Middle frontal gyrus (tissue), 1 donor: Measurements from ENCODE around the gene TCF7L1.
"Not testable (repeated sequence)": the region's sequence is repeated elsewhere in the genome, so short reads cannot be mapped to it uniquely, and the experiment has no call there.

ENCODE experiments used
- DNase-seq: peaks from one replicate; pipeline ENCODE4 v3.0.0-alpha.2; 2015; ENCODE audit warnings: low spot score; ENCODE audit errors: extremely low spot score

TCF7L1 gene, protein sequence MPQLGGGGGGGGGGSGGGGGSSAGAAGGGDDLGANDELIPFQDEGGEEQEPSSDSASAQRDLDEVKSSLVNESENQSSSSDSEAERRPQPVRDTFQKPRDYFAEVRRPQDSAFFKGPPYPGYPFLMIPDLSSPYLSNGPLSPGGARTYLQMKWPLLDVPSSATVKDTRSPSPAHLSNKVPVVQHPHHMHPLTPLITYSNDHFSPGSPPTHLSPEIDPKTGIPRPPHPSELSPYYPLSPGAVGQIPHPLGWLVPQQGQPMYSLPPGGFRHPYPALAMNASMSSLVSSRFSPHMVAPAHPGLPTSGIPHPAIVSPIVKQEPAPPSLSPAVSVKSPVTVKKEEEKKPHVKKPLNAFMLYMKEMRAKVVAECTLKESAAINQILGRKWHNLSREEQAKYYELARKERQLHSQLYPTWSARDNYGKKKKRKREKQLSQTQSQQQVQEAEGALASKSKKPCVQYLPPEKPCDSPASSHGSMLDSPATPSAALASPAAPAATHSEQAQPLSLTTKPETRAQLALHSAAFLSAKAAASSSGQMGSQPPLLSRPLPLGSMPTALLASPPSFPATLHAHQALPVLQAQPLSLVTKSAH

DNA sequence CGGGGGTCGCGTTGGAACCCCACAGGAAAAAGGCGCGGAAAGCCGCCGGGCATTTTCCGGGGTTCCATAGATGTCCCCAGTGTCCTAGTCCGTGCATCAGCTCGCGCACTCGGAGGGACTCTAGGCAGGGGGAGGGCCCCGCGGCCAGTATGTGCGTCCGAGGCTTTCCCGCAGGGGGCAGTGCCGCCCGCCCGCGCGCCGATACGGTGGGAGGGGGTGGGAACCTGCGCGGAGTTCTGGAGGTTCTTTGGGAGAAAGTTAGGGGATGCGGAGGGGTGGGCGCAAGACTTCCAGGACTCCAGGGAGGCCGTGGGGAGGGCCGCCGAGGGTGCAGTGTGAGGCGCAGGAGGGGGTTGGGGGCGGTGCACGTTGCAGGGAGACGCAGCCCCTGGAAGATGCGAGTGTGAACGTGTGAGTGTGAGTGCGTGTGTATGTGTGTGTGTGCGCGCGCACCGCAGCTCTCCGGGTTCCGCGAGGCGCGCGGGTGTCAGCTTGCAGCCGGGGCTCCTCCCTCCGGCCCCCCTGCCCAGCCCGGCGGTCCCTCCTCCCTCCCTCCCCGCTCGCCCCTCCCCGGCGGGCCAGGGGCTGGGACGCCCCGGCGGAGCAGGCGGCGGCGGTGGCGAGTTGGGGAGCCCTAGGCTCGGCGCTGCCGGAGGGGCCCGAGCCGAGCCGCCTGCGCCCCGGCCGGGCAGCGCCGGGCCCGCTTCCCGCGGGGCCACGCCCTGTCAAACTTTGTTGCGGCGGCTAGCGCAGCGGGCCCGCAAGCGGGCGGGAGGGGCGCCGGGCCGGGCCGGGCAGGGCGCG is at the start of gene TCF7L1:
Gene TCF7L1, plus strand, starts transcription at position 559 of the 804 bp plus-strand sequence. CDS start 293 bp downstream, outside the sequence.
- no peak for DNase-seq

DNA sequence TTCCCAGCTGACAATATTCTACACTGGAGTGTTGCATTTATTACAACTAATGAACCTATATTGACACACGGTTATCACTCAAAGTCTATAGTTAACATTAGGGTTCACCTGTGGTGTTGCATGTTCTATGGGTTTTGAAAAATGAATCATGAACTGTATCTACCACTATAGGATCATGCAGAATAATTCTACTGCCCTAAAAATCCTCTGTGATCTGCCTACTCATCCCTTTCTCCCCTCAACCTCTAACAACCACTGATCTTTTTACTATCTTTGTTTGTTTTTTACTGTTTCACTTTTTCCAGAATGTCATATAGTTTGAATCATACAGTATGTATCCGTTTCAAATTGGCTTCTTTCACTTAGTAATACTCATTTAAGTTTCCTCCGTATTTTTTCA is 47.6 kb upstream of the TCF7L1 start:
- no peak for DNase-seq

DNA sequence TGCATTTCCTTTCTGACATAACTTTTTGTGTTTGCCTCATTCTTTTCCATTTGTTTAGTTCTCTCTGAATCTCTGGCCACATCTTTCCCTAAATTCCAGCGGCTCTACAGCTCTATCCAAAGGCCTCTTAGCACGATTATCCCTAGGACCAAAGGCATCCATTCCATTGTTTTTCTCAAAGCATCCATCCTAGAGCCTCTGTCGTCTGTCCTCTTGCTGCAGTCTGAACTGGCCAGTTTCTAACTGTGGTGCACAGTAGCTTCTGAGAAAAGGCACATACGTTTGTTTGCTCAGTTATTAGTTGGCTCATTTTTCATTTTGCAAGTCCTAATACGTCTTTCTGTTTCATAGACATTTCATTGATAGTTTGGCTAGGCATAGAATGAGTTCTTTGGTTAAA is 45.7 kb upstream of the TCF7L1 start:
- no peak for DNase-seq

DNA sequence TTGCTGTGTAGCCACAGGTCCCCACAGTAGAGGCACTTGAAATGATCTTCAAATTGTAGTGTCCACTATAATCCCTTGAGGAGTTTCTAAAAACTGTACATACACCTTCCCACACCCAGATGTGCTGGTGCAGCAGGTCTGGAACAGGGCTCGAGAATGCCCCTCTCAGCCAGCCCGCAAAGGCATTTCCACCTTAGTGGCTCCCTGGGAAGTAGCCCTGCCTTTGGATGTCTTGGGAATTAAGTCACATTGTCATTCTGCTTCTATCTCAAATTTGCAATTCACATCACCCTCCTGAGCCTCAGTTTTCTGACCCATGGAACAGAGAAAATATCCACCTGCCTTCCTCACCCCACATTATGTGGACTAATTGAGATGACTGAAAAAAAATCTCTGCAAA is 44.3 kb upstream of the TCF7L1 start:
- DNase-seq, result no peak

DNA sequence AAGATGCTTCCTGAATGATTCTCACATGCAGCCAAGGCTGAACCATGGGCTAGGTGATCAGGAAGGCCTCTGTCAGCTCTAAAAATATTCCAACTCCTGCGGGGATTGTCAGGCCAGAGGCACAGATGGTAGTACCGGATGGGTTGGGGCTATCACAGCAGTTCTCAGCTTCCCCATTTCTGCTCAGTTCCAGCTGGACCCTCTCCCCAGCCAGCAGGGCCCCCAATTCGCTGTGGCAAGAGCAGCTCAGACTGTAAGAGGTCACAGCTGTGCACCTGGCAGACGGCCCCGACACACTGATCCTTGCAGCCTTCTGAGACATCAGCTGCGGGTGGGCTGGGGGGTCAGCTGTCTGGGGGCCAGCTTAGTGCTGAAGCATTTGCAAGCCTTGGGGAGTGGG is 43.6 kb upstream of the TCF7L1 start:
- no peak for DNase-seq

DNA sequence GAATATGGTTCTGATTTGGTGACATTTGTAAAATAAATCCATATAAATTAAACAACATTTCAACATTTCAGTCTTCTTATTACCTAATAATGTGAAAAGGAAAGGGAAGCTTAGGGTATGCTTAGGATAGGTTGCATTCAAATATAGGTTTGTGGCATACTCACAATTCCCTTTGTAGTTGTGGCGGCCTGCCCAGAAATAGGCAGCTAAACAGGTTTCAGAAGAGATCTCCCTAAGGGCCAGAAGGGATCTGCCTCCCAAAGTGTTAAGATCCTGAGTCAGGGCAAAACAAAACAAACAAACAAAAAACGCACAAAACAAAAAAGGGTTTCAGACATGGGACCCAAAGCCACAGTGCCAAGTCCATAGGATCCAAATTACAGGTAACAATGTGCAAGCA is 41.4 kb upstream of the TCF7L1 start:
- no peak for DNase-seq

DNA sequence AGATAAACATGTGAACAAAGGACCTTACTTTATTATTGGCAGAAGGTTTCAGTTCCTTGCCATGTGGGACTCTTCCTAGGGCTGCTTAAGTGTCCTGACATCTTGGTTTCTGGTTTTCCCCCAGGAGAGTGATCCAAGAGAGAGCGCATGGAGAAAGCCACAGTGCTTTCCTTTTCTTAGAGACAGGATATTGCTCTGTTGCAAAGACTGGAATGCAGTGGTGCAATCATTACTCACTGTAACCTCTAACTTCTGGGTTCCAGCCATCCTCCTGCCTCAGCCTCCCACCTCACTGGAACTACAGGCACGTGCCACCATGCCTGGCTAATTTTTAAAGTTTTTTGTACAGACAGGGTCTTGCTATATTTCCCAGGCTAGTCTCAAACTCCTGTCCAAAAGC is 38.1 kb upstream of the TCF7L1 start:
- DNase-seq, result no peak

DNA sequence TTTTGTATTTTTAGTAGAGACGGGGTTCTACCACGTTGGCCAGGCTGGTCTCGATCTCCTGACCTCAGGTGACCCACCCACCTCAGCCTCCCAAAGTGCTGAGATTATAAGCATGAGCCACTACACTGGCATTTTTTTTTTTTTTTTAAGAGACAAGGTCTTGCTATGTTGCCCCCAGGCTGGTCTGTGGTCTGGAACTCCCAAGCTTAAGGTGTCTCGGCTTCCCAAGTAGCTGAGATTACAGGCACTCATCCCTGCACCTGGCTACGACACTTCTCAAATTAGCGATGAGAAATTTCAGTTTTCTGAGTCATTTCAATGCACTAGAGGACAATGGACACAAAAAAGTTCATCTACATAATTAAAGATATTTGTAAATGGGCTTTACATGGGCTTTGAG is 36.6 kb upstream of the TCF7L1 start:
- DNase-seq, result no peak

DNA sequence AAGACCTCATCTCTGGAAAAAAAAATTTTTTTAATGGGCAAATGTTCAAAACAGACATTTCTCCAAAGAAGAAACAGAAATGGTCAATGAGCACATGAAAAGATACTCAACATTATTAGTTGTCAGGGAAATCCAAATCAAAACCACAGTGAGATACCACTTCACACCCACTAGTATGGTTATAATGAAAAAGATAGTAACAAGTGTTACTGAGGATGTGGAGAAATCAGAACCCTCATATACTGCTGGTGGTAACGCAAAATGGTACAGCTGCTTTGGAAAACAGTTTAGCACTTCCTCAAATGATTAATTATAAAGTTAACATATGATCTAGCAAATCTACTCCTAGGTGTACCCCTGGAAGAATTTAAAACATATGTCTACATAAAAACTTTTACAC is 29.0 kb upstream of the TCF7L1 start:
- DNase-seq, result no peak

DNA sequence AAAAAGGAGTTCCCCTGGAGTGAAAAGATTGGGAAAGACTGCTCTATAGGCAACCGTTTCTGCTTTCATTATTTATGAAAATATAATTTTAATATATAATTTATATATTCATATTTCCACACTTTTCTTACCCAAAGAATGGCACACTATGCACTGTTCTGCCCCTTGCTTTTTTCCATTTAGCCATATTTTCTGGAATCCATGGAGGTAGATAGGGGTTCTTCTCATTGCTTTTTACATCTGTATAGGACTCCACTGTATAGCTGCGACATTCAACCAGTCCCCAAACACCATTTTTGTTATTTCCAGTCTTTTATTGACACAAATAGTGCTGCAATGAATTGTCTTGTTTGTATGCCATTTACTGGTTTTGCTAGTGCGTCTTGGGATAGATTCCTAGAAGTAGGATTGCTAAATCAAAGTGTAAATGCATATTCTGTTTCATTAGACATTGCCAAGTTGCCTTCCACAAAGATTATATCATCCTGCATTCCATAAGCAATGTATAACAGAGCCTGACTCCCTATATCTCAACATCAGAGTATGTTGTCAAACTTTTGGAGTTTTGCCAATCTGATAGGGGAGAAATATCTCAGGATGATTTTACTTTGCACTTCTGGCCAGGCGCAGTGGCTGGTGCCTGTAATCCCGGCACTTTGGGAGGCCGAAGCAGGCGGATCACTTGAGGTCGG is 26.6 kb upstream of the TCF7L1 start:
- no peak for DNase-seq

DNA sequence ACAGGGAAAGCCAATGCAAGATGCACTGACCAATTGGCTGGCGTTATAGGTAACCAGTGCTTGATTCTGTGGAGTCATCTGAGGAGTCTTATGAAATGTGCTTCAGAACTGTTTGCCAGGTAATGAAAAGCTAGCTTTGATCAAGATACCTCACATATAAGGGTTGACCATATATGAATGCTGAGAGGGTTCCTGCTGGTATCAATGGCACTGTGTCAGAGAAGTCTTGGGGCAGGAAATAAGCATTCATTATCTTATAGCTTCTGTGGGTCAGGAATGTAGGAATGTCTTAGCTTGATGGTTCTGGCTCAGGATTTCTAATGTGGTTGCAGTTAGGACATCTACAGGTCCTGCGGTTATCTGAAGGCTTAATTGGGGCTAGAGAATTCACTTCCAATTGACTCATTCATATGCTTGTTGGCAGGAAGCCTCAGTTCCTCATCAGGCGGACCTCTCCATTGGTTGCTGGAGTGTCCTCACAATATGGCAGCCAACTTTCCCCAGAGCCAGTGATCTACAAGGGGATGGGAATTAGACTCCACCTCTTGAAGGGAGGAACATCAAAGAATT is 22.1 kb upstream of the TCF7L1 start:
- DNase-seq, result no peak

DNA sequence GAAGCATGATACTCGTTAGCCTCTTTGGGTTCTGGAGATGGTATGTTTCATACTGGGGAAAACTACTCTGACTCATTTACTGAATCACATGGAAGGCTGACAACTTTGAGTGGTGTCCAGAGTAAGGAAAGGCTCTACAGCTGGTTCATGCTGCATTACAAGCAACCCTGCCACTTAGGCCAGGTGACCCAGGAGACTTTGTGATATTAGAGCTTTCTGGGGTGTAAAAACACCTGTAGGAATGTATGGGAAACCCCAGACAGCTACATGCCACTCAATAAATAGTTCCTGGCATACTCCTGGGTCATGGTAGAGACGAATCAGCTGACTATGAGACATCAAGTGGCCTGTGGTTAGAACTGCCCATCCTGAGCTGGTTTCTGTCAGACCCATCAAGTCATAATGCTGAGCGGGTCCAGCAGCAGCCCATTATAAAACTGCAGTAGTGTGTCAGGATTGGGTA is 21.3 kb upstream of the TCF7L1 start:
- DNase-seq, result no peak

DNA sequence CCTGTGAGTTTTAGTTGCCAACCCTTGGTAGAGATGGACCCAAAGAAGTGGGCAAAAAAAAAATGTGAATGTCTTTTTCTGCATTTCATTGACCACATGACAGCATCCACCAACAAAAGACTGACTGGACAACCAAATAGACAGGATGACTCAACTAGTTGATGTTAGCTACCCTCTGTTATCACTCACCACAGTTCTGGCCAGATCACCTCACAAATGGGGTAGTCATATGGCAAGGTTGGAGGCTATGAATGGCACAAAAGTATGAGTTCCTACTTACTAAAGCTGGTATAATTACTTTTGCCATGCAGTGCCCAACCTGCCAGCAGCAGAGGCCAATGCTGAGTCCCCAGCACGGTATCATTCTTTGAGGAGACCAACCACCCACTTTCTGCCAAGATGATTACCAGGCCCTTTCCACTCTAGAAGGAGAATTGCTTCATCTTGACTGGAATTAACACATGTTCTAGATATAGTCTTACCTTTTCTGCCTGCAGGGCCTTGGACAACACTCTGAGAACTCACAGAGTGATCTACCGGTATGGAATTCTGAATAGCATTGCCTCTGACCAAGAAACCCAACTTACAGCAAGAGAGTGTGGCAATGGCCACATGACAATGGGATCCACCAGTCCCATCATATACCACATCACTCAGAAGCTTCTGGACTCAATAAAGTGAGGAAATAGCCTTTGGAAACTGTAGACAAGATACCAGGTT is 20.1 kb upstream of the TCF7L1 start:
- no peak for DNase-seq

DNA sequence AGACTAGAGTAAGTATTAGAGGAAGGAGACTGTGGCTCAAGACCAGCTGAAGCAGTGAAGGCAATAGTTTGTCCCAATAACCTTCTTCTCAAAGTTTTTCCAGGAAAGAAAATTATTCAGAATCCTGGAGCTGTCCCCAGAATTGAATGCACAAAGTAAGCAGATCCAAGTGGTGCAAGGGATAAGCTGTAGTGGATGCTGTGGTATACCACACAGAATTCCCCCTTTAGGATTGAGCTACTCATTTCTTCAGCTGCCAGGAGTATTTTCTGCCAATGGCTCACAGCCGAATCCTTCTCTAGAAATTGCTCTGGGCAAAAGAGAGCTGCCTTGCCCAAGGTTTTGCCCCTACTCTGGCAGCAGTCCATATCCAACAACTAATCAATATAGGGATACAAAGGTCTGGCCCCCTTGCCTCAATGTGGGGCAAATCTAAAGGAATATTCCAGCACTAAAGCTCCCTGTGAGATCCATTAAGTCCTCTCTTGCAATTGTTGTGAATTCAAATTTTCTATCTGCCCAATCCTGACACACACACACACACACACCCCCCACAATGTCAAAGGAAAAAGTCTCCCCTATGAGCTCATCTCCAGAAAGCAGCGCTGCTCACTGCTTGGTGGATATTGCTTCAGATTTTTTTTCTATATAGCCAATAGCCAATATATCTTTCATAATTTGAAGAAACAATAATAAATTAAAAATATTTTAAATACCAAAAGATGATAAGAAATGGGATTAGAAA is 18.4 kb upstream of the TCF7L1 start:
- DNase-seq, result no peak

DNA sequence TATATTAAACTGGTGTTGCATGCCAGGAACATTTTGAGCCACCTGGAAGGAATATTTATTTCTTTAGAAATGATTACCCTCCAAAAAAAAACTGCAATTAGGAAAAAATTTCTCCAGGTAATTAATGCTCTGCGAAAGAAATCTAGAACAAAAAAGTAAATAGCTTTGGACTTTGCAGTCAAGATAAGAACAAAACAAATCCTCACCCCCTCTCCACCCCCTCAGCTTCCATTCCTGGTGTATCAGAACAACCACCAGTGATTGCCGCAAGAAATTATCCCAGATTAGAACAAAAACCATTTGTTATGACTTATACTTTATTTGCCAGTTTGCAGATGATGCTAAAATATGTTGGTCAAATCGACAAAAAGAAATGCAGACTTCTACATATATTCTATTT is 17.0 kb upstream of the TCF7L1 start:
- DNase-seq, result no peak

DNA sequence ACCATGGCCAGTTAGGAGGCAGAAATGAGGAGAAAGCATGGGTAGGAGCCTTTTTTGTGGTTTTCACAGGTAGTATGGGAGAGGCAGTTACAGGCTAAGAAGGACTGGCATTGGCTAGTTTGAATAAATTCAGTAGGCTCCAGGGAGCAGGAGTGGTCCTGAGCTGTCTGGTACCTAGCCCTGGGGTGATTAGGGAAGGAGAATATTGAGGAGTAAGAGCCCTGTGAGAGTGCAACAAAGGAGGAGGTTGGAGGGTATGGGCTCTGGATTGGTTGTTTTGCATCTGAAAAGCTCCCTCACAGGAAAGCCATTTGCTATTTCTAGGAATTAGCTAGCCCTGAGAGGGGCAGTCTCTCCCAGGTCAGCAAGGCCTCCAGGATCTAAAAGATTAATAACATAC is 13.3 kb upstream of the TCF7L1 start:
- no peak for DNase-seq

DNA sequence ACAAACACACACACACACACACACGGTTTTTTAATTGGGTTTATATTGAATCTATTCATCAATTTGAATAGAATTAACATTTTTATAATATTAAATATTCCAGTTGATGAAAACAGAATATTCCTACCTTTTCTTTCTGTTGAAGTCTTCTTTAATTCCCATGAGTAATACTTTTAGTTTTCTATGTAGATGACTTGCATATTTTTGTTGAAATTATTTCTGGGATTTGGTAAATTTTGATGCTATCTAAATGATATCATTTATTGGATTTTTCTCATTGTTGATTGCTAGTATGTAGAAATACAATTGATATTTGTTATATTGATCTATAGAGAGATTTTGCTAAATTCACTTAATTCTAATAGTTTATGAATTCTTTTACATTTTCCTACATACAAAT is 12.8 kb upstream of the TCF7L1 start:
- DNase-seq, result no peak

DNA sequence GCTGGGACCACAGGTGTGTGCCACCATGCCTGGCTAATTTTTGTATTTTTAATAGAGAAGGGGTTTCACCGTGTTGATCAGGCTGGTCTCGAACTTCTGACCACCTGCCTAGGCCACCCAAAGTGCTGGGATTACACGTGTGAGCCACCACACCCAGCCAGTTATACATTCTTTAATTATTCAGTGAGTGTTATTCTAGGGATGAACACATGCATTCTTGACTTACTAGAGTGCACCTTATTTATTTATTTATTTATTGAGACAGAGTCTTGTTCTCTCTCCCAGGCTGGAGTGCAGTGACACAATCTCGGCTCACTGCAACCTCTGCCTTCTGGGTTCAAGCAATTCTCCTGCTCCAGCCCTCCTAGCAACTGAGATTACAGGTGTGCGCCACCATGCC is 6.7 kb upstream of the TCF7L1 start:
- DNase-seq, result not testable (repeated sequence)

DNA sequence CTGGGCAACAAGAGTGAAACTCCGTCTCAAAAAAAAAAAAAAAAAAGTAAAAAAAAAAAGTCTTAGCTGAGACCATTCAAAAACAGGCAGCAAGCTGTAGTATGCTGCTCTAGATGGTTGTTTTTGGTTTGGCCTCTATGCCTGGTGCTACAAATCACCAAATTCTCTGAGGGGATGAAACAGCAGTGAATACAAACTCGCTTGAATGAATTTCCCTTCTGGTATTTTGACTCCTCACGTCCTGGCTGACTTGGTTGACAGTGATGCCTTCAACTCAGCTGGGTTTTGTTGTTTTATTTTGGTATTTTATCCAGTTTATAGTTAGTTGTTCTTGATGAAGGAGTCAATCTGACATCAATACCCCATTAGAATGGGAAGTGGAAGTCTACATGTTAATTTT is 3.3 kb upstream of the TCF7L1 start:
- DNase-seq, result no peak

DNA sequence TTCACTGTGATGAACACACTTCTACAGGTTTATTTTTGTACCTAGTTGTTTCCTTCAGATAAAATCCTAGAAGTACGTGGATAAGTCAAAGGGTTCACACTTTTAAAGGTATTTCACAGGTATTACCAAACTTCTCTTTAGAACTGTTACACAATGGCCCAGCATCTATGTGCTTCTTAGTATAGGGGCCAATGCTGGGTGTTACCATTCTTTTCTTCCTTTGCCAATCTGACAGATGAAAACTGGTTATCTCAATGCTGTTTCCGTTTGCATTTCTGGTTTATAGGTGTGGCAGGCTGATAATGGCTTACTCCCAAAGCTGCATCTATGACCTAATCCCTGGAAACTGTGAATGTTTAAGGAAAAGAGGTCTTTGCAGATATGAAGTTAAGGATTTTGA is 2.8 kb upstream of the TCF7L1 start:
- DNase-seq, result no peak
